HuH-7.5 (cell line): Measurements from ENCODE around the gene PRPF40A.
A peak's percentile ranks its signal among the peaks of the same experiment; 100 is the strongest.

Experiments
- DNase-seq: peaks from one replicate; pipeline ENCODE4 v3.0.0; 2011; ENCODE audit warnings: low spot score

PRPF40A gene

DNA sequence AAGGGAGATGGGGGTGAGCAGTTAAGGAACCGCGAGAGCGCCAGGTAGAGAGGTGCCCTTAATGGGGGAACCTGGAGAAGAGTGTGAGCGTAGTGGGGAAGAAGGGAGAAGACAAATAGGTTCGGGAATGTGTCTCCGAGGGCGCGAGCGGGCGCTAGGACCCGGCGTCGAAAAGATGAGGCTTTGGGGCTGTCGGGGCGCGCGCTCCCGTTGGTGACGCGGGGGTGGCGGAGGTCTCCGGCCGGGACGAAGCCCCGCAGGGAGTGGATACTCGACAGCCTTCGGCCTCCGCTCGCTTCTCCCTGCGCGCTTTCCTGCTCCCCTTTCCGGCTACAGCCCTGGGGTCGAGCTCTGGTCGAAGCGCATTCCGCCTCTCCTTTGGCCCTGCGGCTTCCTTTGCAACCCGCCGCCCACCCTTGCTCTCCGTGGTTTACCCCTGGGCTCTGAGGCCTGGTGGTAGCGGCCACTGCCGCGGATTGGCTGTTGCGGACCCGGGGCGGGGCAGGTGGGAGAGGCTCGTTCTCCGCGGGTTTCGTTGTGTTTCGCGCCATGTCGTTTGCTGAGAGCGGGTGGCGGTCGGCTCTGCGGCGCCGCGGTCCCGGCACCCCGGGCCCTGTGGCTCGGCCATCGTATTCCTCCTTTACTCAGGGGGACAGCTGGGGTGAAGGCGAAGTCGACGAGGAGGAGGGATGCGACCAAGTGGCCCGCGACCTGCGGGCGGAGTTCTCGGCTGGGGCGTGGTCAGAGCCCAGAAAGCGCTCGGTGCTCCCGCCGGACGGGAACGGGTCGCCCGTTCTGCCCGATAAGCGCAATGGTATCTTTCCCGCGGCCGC, 1.0 kb upstream of the PRPF40A start, which contains the start of gene ARL6IP6:
ARL6IP6 (plus strand) TSS at position 545 of the 833 bp plus-strand sequence; CDS start at position 550, 5 bp downstream.
- DNase-seq = peak; percentile 71

DNA sequence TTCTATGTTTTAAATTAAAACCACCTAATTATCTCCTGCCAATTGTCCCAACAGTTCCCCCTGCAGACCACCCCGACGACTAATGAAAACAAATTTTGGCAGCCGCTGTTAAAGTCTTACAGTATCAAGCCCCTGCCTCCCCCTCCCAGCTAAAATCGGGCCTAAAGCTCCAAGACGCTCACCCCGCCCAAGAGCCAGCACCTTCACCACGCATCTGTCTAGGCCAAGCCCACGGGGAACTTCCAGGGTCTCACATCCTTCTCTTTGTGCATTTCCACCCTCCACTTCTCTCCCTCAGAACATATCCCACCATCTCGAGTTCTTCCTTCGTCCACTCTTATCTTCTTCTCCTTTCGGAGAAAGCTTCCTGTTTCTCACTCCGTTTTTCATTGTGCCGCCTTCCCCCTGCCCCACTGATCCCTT, 445 bp downstream of the PRPF40A start:
- DNase-seq = no peak

DNA sequence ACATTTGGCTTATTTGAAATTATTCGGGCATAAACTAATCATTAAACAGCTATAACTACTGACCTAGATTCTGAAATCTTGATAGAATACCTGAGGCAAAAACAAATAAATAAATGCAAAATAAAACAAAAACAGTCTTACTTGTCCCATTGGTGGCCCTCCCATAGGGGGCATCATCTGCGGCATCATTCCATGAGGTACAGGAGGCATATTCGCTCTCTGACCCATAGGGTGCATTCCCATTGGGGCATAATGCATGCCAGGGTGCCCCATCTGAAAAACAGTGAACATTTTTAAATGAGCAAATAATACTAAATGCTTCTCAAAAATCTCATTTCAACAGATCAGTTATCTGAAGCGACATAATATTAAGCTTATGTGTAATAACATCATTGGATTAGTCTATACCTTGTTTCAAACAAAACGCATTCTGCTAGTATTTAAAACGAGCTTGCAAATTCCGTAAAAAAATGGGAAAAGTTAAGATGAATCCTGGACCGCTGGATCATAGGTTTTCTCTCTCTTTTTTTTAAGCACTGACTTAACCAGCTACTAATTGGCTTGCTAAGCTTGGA, 1.3 kb downstream of the PRPF40A start:
- DNase-seq = peak; percentile 29

- DNase-seq = no peak
Measured at GRCh38 chr2:152715112-152715511, 2.1 kb downstream of the PRPF40A start.

DNA sequence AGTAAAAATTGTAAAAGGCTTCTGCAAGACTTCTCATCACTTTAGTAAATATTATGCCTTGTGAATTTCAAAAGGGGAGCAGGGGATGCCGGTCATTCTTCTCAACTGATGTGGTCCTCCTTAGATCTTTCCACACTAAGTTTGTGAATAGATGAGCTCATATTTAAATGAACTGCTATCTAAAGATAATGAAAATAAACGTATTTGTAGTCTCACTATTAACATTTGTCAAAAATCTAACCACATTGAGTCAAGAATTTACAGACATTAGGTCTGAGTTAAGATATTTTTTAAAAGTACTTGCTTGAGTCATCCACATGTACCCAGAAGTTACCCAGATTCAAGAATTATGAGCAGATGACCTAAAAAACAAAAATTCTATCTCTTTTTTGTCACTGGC, 6.5 kb downstream of the PRPF40A start:
- DNase-seq = no peak

DNA sequence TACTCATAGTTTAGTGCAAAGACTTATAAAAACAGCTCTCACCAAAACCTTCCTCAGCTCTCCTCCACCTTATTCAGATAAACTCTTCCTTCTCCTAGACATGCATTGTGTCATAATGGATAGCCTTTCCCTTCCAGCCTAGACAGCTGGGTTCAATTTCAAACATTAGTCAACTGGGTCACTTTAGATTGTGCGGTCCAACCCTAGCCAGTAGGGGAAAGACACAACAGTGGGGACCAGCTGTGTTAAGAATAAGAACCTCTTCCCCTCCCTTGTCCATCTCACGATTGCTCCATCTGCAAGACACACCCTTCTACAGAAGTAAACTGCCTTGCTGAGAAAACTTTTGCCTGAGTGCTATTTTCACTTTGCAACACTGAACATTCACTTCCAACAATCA, 8.5 kb downstream of the PRPF40A start:
- DNase-seq = no peak

GRCh38 chr2:152706477-152707021, 10.7 kb downstream of the PRPF40A start:
- no peak for DNase-seq

GRCh38 chr2:152701198-152701597, 16.1 kb downstream of the PRPF40A start:
- no peak for DNase-seq

GRCh38 chr2:152696476-152696875, 20.8 kb downstream of the PRPF40A start:
- no peak for DNase-seq

DNA sequence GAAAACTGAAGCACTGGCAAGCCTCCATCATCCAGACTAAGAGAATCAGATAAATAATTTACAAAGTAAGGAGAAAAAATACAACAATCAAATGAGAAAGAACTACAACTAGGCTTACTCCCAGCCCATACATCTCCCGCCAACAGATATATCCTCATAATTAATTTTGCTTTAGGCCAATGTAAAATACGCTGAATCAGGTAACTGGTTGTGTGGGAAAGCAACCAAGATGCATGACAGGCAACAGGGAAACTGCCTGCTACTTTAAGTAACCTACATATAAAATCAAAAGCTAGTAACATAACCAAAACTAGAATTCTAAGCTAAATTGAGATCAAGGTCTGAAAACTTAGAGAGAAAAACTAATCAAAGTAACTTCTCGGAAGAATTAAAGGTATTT, 21.5 kb downstream of the PRPF40A start:
- no peak for DNase-seq

- no peak for DNase-seq
Measured at GRCh38 chr2:152694161-152694661, 23.1 kb downstream of the PRPF40A start.

- no peak for DNase-seq
Measured at GRCh38 chr2:152693033-152693432, 24.2 kb downstream of the PRPF40A start.

DNA sequence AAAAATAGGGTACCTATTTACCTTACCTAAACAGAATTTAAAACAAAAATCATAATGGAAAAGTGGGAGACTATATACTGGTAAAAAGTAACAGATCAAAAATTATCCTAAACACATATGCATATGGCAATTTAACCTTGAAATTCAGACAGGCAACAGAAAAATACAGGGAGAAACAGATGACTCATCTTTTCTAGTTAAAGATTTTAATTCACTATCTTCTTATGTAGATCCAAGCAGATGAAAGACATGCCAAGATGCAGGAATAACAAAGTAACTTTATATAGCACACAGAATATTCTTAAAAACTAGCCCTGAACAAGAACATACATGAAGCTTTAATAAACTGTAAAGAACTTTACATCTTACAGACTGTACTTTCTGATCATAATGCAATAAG, 30.9 kb downstream of the PRPF40A start:
- no peak for DNase-seq

GRCh38 chr2:152683400-152683799, 33.9 kb downstream of the PRPF40A start:
- DNase-seq = no peak

DNA sequence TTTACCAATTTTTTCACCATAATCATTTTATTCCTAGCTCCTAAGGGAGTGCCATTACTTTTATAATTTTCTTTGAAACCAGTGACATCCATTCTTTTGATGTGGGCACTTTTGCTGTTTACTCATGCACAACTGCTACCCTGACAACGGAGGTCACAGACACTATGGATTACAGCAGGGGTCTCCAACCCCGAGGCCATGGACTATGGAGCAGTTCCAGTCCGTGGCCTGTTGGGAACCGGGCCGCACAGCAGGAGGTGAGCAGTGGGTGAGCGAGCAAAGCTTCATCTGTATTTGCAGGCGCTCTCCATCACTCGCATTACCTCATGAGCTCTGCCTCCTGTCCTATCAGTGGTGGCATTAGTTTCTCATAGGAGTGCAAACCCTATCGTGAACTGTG, 34.6 kb downstream of the PRPF40A start:
- no peak for DNase-seq

- DNase-seq = no peak
Measured at GRCh38 chr2:152678808-152679207, 38.5 kb downstream of the PRPF40A start.

GRCh38 chr2:152676461-152676860, 40.8 kb downstream of the PRPF40A start:
- no peak for DNase-seq

DNA sequence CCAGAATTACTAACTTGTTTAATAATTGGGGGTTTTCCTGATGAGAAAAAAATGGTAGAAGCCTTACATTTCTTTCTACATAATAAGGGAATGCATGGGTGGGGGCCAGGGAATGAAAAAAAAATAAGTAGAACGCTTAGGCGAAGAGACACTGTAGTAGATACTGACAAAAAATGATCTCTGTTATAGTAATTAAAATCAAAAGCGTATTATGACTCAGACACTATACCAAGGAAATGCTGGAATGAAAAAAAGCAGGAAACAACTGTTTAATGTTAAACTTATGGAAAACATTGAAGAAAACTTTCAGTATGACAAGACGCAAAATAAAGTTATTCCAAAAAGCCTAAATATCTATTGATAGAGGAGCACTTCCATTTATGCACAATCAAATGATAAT, 42.9 kb downstream of the PRPF40A start:
- no peak for DNase-seq

- no peak for DNase-seq
Measured at GRCh38 chr2:152664725-152665124, 52.5 kb downstream of the PRPF40A start.

- no peak for DNase-seq
Measured at GRCh38 chr2:152661076-152661475, 56.2 kb downstream of the PRPF40A start.

DNA sequence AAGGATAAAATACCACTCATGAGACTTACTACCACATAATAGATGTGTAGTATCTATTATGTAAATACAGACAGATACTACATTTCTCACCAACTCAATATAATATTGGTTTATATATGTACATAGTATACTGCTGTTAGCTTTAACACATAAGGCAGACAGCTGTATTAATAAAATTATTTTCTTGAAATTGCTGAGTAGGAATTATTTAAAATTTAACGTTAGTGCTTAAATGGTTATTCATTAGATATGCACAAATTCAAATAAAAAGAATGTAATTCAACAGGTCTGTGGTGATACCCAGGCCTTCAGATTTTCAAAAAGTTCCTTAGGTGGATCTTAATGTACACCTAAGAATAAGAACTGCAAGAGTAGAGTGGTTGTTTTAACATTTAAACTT, 59.0 kb downstream of the PRPF40A start:
- no peak for DNase-seq

GRCh38 chr2:152657043-152657442, 60.2 kb downstream of the PRPF40A start:
- DNase-seq = no peak

DNA sequence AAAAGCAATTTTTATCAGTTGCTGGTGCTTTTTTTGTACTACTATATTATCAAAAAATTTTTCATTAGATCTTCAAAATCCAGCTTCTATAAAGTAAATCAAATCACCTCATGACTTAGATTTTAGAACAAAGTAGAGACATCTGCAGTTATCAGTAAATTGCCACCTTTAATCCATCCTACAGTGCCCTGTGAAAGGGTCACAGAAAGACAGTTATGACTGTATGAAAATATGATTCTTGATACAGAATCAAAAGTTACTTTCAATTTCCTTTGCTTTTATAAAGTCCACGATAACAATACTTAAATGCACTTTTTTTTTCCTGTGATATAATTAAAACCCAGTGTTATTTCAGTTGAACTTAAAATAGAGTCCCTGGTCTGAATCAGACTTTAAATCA, 61.4 kb downstream of the PRPF40A start:
- no peak for DNase-seq
